Measurements from ENCODE around the gene FRMD4B.

Gene FRMD4B

DNA sequence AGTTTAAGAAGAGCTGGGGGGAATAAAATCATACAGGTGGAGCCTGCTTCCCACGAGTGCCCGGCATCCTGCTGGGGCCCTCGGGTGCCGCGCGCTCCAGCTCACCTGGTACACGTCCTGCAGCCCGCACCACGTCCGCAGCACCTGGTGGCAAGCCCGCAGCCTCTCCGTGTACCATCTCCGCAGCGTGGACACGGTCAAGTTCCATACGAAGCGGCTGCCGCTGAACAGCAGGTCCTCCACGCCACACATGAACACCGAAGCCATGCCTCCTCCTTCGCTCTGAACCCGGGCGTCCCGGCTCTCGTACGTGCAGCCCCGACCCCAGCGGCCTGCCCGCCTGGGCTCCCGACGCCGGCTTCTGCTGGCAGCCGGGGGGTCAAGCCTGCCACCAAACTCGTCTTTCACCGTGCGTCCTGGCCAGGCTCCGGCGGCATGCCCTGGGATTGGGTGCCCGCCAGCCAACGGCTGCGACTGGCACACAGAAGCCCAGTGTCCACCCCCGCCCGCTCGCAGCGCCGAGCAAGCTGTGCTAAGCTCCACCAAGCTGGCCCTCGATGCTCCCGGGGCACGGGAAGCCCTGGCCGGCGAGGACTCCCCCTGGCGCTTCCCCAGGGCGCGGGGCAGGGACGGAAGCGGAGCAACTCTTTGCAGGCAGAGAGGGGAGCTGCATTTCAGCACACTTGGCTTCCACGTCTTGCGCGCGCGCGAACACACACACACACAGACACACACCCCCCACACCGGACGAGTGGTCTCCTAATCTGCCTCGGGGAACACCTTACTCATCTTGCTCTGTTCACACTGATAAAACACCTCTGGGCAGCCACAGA is at the start of gene FRMD4B:
Gene FRMD4B (minus strand): TSS at position 366 of the 833 bp plus-strand sequence. CDS start 99 bp downstream, at position 267.
- peak; percentile 71 for DNase-seq (ENCODE audit: low spot score)

DNA sequence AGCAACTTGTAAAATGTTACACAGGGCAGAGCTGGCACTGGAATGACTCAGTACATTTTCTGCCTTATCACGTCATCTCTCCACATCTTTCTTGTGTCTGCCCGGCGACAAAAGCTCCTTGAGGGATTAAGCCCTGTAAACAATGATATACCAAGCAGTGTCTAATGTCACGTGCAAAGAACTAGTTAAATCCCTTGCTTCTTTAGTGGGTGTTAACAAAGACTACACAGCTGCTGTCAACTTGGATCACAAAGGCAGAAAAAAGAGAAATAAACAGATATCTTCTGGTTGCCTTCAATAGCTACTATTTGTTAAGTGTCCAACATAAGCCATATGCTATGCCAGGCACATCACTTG is 48.1 kb upstream of the FRMD4B start:
- DNase-seq (ENCODE audit: low spot score): no peak

DNA sequence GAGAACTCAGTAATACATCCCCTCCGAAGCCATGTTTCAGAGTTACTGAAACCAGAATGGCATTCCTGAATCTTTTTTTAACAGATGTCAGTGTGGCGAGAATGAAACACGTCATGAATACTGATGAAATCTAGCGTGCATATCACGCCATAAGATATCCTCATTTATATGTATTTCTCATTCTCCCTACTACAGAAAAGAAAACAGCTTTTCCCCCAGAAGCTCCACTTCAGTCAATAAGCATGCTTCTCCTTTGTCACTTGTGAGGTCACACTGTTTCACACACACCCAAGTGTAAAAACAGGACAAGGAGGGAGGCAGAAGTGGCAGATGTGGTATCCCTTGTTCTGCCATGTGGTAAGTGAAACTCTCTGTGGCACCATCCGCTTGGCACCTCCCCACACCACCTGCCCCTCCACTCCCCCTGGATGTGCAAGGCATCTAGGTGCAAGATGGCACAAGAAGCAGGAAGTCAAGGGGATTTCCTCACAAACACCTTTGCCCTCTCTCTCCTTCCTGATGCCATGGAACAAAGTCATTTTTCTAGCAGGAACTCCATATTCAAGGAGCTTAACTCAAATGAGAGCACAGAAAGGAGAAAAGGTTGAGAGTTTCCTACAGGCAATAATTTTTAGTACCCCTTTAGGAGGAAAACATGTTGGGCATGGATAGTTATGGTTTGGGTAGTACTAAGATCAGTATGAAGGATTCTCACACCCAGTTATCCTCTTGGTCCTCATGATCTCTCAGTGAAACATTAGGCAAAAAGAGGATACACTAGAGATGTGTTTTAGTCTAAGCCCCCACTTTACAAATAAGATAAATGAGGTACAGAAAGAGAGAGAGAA is 47.5 kb upstream of the FRMD4B start:
- no peak for DNase-seq (ENCODE audit: low spot score)

DNA sequence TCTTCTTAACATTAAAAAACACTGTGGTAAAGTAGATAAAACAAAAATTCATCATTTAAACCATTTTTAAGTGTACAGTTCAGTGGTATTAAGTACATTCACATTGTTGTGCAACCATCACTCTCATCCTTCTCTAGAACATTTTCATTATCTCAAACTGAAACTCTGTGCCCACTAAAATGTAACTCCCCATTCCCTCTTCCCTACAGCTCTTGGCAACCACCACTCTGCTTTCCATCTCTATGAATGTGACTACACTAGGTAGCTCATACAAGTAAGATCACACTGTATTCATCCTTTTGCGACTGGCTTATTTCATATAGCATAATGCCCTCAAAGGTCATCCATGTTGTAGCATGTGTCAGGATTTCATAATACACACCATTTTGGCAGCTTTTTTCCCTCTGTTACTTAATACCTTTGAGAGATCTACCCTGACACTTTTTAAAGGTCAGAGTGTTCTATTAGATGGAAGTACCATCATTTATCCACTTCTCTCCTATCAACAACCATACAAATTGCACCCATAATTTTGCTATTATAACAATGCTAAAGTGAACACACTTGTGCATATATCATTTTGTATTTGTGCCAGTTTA is 42.9 kb upstream of the FRMD4B start:
- DNase-seq (ENCODE audit: low spot score): no peak

DNA sequence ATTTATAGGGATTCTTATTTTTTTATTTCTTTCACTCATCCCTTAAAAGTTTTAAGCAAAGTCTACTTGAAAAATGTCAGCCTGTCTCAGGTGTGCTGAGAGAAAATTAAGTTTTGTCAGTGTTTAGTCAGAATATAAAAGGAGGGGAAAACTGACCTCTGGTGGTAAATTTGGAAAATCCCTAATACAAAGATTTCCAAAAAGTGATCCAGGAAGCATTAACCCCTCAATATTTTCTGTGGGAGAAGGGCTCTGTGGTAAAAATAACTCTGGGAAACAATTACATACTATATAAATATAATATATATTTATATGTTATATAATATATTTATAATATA is 41.0 kb upstream of the FRMD4B start:
- no peak for DNase-seq (ENCODE audit: low spot score)

DNA sequence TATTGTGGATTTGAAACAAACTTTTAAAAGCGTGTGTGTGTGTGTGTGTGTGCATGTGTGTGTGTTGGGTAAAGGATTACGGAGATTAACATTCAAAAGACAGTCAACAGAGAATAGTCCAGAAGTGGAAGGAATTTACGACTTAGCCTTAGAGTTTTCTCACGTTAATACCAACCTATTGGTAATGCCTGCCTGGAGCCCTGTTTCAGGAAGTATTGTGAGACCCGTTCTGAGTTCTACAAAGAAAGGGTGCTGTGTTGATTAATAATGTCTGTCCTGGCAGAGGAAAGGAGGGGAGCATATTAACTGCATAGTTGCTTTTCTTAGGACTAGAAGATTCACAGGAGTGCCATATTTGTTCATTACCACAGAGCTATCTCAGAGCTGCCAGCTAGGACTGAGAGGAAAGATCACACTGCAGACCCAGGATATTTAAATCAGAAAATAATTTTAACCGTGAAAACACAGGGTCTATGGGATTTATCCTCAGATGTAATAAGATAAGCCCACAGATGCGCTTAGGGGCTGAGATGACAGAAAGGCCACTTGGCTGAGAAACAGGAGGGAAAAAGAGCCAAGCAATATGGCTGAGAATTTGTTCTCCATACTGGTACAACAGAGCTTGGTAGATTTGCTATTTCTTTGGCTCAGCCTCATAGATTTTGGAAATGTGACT is 40.5 kb upstream of the FRMD4B start:
- no peak for DNase-seq (ENCODE audit: low spot score)

DNA sequence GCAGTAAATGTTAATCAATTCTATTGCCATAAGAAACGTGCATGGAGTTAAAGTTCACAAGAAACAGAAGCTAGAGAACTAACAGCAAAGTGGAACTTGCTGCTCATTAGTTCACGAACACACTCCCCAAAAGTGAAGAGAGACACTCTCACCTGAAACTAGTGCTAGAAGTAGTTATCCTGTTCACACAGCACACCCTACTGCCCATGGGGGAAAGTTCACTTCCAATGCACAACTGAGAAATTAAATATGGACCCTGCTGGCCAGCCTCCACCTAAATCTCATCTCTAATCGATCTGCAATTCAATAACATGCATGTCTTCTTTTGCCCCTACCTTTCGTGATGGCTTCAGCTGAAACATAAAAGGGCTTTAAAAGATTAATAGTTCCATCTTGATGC is 39.4 kb upstream of the FRMD4B start:
- peak; percentile 39 for DNase-seq (ENCODE audit: low spot score)

DNA sequence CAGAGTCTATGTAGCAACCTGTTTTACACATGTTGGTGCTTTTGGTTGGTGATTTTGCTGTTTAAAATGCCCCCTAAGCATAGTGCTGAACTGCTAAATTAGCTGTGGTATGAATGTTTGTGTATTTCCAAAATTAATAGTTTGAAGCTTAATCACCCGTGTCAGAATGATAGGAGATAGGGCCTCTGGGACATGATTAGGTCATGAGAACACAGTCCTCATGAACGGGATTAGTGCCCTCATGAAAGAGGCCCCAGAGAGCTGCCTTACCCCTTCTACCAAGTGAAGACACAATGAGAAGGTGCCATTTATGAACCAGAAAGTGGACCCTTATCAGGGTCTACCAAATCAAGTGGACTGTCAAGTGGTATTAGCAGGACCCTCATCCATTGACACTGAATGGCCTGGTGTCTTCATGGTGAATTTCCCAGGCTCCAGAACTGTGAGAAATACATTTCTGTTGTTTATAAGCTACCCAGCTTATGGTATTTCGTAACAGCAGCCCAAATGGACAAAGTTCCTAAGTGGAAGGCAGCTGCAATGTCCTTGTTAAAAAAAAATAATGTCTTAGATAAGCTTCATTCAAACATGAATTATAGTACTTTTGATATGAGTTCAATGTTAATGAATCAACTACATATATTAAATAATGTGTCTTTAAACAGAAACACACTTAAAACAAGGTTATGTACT is 37.7 kb upstream of the FRMD4B start:
- no peak for DNase-seq (ENCODE audit: low spot score)

DNA sequence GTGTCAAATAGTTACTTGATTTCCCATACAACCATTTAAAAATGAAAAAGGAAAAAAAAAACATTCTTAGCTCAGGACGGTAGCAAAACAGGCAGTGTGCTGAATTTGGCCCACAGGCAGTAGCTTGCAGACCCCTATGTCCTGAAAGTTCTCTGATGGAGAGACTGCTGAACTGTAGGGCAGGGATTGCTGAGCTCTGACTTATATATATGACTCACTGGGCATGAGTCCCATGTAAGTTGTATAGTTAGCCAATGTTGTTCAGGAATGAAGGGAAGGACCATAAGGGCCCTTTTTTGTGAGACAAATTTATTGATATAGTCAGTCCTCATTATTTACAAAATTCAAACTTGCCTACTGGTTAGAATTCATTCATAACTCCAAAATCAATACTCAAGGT is 36.9 kb upstream of the FRMD4B start:
- no peak for DNase-seq (ENCODE audit: low spot score)

DNA sequence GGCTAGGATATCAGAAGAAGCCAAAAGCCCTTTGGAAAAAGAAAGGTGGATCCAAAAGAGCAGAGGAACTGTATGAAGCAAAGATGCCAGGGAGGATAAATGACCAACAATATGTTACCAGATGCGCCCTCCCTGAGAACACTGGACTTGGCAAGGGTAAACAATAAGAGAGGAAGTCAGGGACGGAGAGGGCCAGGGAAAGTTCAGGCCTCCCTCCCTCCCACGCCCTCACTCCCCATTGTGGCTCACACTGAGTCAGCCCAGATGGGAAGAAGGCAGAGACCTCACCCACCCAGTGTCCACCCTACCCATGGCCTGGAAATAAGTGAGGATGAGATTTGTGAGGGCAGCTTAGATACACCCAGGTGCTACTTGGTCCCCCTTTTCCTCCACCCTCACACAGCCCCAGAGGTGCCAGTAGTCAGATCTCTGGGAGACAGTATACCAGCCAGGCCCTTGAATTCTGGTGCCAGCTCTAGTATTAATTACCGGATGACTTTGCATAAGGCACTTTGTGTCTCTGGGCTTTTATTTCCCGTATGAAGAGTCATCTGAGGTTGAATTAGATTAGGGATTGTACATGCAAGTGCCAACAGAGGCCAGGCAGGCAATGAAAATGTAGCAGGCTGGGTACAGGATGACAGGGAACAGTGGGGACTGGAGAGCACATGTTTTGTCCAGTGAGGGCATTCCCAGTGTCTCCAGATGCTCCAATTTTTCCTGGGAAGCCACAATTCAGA is 35.1 kb upstream of the FRMD4B start:
- DNase-seq (ENCODE audit: low spot score): no peak

DNA sequence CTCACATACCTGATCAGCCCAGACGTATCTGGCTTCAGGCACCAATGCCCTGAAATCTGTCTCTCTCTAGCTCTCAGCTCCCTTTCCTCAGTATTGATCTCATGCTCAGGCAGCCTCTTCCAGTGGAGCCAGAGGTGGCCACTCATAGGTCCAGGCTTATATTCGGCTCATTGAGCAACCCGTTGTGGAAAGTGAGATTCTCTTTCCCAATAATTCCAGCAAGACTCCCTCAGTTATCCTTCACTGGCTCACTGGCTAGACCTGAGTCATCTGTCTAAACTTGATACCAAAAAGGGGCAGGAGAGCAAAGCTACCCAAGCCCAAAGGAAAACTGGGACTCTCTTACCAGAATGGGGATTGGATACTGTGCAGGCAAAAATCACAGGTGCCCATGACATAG is 33.4 kb upstream of the FRMD4B start:
- no peak for DNase-seq (ENCODE audit: low spot score)

DNA sequence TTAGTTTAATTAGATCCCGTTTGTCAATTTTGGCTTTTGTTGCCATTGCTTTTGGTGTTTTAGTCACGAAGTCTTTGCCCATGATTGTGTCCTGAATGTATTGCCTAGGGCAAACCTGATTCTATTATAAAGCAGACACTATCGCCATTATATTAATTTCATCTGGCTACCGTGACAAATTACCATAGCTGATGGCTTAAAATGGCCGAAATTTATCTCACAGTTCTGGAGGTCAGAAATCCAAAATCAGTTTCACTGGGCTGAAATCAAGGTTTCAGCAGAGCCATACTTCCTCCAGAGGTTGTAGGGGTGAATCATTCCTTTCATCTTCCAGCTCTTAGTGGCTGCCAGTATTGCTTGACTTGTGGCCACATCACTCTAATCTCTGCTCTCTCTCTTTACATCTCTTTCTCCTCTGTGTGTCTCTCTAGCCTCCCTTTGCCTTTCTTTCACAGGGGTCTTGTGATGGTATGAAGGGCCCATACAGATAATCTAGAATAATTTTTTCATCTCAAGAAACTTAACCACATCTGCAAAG is 31.7 kb upstream of the FRMD4B start:
- DNase-seq (ENCODE audit: low spot score): no peak

DNA sequence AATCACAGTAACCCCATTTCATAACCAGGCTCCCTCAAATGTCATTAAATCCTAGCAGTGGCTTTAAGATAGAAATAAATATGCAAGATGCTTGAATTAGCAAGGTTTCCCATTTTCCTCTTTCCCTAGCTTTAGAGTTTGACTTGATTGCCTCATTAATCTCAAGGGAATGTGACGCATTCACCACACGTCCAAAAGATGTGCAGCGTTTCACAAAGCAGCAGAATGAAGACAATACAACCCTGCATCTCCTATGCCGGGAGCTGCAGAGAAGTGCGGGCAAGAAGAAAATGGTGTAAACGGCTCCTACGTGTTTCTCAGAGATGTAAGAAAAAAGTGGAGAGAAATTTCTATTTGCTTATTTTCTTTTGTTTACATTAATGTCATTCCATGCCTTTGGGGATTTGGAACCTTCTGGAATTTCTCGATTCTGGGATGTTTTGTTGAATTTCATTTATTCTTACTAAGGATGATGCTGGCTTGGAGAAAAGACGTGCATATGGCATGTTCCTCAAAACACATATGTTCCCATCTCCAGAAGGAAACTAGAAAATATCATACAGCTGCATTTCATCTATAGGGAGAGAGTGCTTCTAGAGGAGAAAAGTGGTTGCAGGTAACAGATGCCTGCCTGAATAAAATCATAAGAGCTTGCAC is 27.8 kb upstream of the FRMD4B start:
- no peak for DNase-seq (ENCODE audit: low spot score)

DNA sequence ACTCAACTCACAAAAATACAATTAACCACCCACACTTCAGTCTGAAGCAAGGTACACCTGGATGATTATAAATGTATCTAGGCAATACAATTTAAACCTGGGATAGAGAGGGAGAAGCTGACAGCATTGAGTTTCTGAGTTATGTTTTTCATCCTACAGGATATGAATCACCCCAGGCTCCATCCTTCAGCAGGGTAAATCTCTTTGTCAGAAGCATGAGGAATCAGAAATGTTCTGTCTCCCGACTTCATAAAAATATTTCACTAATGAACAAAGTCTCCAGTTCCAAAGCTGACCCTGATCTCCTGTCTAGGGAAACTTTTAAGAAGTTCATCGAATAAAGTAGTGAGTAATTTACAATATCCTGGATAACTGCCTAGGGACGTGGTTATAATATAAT is 25.5 kb upstream of the FRMD4B start:
- no peak for DNase-seq (ENCODE audit: low spot score)

DNA sequence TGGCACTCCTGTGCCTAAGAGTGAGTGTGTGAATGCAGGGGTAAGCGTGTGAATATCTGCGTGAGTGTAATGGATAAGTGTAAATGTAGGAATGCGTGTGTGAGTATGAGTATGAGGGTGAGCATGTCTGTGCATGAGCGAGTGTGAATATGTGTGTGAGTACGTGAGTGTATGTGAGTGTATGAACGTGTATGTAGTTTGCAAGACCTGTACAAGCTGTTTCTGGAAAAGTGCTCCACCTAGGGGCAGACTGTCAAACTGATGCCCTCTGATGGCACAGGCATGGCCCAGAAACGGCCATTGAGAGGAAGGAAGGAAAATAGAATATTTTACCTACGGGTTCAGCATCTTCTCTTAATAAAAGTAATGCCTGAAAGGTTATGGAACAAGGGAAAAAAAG is 24.4 kb upstream of the FRMD4B start:
- peak; percentile 68 for DNase-seq (ENCODE audit: low spot score)

DNA sequence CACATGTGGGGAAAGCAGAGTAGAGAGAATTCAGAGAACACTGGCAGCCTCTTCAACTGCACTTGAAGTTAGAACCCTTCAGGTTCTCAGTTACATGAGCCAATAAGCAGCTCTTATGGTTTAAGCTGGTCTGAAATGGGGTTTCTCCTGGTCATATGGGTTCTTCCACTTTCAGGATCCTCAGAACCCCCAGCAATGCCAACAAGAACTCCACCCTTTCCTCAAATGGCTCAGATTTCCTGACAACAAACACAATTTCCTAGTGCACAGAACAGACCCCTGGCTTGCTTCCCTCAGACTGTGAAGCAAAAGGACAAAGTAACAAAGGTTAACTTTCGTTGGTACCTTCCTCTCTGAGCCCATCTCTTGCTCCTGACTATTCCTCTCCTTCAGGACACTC is 23.9 kb upstream of the FRMD4B start:
- no peak for DNase-seq (ENCODE audit: low spot score)

DNA sequence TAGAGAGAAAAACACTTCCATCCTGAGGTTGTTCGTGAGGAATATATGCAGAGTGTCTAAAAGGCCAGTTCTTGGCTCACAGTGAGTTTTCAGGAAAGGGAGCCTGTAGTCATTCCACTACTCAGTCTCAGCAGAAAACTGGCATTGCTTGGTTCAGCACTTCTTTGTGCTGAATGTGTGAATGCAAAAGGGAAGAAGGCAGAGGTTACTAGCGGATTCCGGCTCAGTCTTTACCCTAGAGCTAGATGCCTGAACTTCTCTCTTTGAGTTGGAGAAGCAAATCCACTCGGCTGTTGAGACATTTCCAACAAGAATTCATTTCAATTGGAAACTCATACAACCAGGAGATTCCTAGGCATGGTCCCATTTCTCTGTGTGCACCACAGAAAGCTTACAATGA is 23.1 kb upstream of the FRMD4B start:
- DNase-seq (ENCODE audit: low spot score): no peak

DNA sequence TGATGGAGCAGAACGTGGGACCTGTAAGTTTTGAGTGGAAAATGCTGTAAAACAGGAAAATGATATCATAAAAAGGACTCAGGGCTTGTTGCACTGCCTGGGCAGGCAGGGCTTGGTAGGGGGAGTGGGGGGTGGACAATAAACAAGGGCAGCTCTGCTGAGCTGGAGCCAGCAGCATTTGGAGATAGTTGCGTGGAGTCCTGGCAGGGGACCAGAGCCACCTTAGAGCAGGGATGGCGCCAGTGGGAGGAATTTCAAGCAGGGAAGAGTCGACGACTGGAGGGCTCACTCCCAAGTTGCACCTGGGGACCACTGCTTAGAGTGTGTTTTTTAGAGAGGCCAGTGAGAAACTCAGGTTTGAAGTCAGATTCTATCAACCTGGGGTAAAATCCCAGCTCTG is 22.7 kb upstream of the FRMD4B start:
- no peak for DNase-seq (ENCODE audit: low spot score)

DNA sequence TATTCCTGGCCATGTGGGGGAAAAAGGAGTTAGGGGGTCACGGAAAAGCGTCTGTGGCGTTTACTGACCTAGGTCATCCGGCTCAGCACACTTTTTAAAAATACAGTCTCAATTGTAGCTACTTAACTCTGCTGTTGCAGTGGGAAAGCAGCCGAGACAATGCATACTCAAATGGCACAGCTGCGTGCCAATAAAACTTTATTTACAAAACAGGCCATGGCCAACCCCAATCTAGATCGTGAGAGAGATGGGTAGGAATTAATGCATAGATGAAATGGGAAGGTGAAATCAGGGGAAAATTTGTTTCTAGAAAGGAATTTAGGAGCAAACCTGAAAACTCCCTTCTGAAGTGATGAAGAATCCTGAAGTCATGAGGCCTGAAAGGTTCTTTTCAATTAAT is 22.0 kb upstream of the FRMD4B start:
- no peak for DNase-seq (ENCODE audit: low spot score)

DNA sequence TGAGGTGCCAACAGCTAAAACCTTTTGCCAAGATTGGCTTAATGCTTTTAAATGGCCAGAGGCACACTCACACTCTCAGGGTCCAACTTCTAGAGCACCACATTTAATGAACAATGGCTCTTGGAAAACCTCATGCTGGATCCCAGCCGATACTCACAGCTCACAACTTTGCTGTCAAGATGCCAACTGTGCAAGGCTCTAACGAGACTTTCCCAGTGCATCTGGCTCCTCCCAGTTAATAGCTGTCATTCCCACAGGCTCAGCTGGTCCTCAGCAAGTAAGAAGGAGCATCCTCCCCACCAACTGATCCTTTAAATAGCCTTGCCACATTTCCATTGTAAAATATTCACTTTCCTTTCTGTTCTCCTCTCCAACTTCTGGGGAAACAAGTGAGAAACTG is 20.3 kb upstream of the FRMD4B start:
- no peak for DNase-seq (ENCODE audit: low spot score)

Measured in iPS-NIHi11 (cell line).